Hepatocyte (in vitro differentiated cells): ENCODE measurements around the gene YARS1. TPM values are rescaled to one million over a fixed set of nuclear protein-coding genes. Genes with fewer than 3 reads are reported as not detected.
"Not testable (repeated sequence)": the region's sequence is repeated elsewhere in the genome, so short reads cannot be mapped to it uniquely, and the experiment has no call there.

Source experiments
- DNase-seq: peaks from one replicate; pipeline ENCODE4 v3.0.0-alpha.2; 2016; ENCODE audit warnings: low spot score
- H2AFZ ChIP-seq: fragments of 200-600 bp; sonication (generic); 2 replicates; pipeline ENCODE4 v1.6.0; 2016; ENCODE audit warnings: antibody characterized with exemption, mild to moderate bottlenecking
- H3K27ac ChIP-seq: fragments of 200-600 bp; sonication (generic); 2 replicates; pipeline ENCODE4 v1.5.1; 2016; ENCODE audit warnings: mild to moderate bottlenecking
- H3K27me3 ChIP-seq: fragments of 200-600 bp; sonication (generic); 2 replicates; pipeline ENCODE4 v1.6.1; 2016
- H3K36me3 ChIP-seq: fragments of 200-600 bp; sonication (generic); replicated peaks from 2 replicates; pipeline ENCODE4 v1.5.1; 2016; ENCODE audit warnings: low read depth; ENCODE audit not compliant: insufficient read depth
- H3K4me1 ChIP-seq: fragments of 200-600 bp; sonication (generic); 2 replicates; pipeline ENCODE4 v1.5.1; 2016; ENCODE audit warnings: mild to moderate bottlenecking, moderate library complexity; ENCODE audit not compliant: insufficient read depth
- H3K4me2 ChIP-seq: fragments of 200-600 bp; sonication (generic); 2 replicates; pipeline ENCODE4 v1.6.0; 2016
- H3K4me3 ChIP-seq: fragments of 200-600 bp; sonication (generic); 2 replicates; pipeline ENCODE4 v1.5.1; 2016; ENCODE audit warnings: mild to moderate bottlenecking
- H3K79me2 ChIP-seq: fragments of 200-600 bp; sonication (generic); 2 replicates; pipeline ENCODE4 v1.6.0; 2017; ENCODE audit warnings: mild to moderate bottlenecking
- H3K9me2 ChIP-seq: fragments of 200-600 bp; sonication (generic); replicated peaks from 2 replicates; pipeline ENCODE4 v1.6.0; 2017; ENCODE audit warnings: mild to moderate bottlenecking; ENCODE audit not compliant: insufficient read depth
- H3K9me3 ChIP-seq: fragments of 200-600 bp; sonication (generic); 2 replicates; pipeline ENCODE4 v1.5.1; 2016; ENCODE audit warnings: low read depth, mild to moderate bottlenecking
- H4K20me1 ChIP-seq: fragments of 200-600 bp; sonication (generic); 2 replicates; pipeline ENCODE4 v1.6.0; 2016; ENCODE audit warnings: mild to moderate bottlenecking; ENCODE audit not compliant: insufficient read depth, poor library complexity, severe bottlenecking
- EZH2 ChIP-seq: fragments of 200-600 bp; sonication (generic); IDR thresholded peaks from 2 replicates; pipeline ENCODE4 v1.6.1; 2016; ENCODE audit warnings: antibody characterized with exemption, mild to moderate bottlenecking, borderline replicate concordance
- EZH2phosphoT487 ChIP-seq: fragments of 200-600 bp; sonication (generic); IDR thresholded peaks from one replicate; pipeline ENCODE4 v1.6.1; 2018; ENCODE audit warnings: antibody characterized with exemption, mild to moderate bottlenecking, low read depth, moderate library complexity; ENCODE audit not compliant: unreplicated experiment, severe bottlenecking
- WGBS: methylation state at CpG from one replicate; pipeline ENCODE4 v1.1.6; 2016; ENCODE audit warnings: low lambda C conversion rate; ENCODE audit errors: missing lambda C conversion rate; 5-methylcytosine and 5-hydroxymethylcytosine counted together
- polyA plus RNA-seq: library from polyadenylated mRNA; unstranded; fragments of >200 nt; fragmentation: Nextera tagmentation; extraction: Ambion mirVana; gene quantifications from 2 replicates; pipeline ENCODE4 v1.2.1, GENCODE V29; 2016
- total RNA-seq: library from RNA; depleted of rRNA; stranded (reverse); fragments of >200 nt; gene quantifications from 2 replicates; pipeline ENCODE4 v1.2.3, GENCODE V29; 2014
- TF ChIP-seq, protein P1 (sequence below): fragments of 200-600 bp; sonication (generic); IDR thresholded peaks from 2 replicates; pipeline ENCODE4 v1.5.1; 2016; ENCODE audit warnings: antibody characterized with exemption, mild to moderate bottlenecking; ENCODE audit not compliant: poor library complexity

The YARS1 gene
- total and polyA plus RNA-seq, 2 experiments from 2014 or later = 104 to 140 TPM

GRCh38 chr1:32797456-32797855 lies 19.7 kb downstream of the YARS1 start:
- H4K20me1 ChIP-seq = no peaks in the 10 kb centered on the region
- TF ChIP-seq EZH2 (no peak), EZH2phosphoT487 (no peak)
- TF ChIP-seq, protein P1, sequence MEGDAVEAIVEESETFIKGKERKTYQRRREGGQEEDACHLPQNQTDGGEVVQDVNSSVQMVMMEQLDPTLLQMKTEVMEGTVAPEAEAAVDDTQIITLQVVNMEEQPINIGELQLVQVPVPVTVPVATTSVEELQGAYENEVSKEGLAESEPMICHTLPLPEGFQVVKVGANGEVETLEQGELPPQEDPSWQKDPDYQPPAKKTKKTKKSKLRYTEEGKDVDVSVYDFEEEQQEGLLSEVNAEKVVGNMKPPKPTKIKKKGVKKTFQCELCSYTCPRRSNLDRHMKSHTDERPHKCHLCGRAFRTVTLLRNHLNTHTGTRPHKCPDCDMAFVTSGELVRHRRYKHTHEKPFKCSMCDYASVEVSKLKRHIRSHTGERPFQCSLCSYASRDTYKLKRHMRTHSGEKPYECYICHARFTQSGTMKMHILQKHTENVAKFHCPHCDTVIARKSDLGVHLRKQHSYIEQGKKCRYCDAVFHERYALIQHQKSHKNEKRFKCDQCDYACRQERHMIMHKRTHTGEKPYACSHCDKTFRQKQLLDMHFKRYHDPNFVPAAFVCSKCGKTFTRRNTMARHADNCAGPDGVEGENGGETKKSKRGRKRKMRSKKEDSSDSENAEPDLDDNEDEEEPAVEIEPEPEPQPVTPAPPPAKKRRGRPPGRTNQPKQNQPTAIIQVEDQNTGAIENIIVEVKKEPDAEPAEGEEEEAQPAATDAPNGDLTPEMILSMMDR = no peak
- no peaks in the 10 kb centered on the region for H3K4me1 ChIP-seq
- H3K36me3 ChIP-seq = peaks cover 4% of the 10 kb centered on the region
- no peak overlapping the region for H2AFZ ChIP-seq
- WGBS = 100% methylated on average over 1 of the region's 1 CpG
- no peaks in the 10 kb centered on the region for H3K27me3 ChIP-seq
- H3K27ac ChIP-seq = peak overlapping the region; percentile 20
- no peaks in the 10 kb centered on the region for H3K9me2 ChIP-seq
- peaks cover 22% of the 10 kb centered on the region for H3K79me2 ChIP-seq
- DNase-seq = no peak
- H3K9me3 ChIP-seq = no peaks in the 10 kb centered on the region
- no peak overlapping the region for H3K4me3 ChIP-seq
- no peak overlapping the region for H3K4me2 ChIP-seq

- peaks cover 15% of the 10 kb centered on the region for H3K79me2 ChIP-seq
- H2AFZ ChIP-seq, H3K9me2 ChIP-seq, H3K27me3 ChIP-seq, H4K20me1 ChIP-seq, H3K4me2 ChIP-seq, H3K4me1 ChIP-seq, H3K27ac ChIP-seq, H3K36me3 ChIP-seq, DNase-seq, H3K4me3 ChIP-seq, H3K9me3 ChIP-seq: not testable (repeated sequence)
- WGBS = 97% methylated on average over 4 of the region's 4 CpGs
Observed at GRCh38 chr1:32795763-32796162, 21.4 kb downstream of the YARS1 start.

DNA sequence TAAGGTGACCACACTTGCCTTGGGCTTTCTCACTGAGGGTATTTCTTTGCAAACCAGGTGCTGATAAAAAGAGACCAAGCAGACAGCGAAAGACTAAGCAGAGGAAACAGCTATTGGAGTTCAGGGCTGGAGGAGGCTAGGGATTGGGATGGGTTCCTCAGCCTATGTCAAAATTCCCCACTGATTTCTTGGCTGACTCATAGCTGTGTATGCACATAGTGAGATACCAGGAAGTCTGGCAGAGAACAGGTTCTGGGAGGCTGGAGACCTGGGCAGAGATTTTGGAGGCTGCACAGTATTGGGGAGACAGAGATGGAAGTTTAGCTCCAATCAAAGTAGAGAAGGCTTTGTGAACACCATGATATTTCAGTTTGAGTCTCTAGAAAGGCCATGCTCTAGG lies 25.3 kb downstream of the YARS1 start:
- no peak for DNase-seq
- TF ChIP-seq, protein P1 = no peak
- TF ChIP-seq EZH2 (no peak), EZH2phosphoT487 (no peak)
- Histone ChIP-seq H3K36me3 (peaks cover 4% of the 10 kb centered on the region), H3K4me1 (no peaks in the 10 kb centered on the region), H3K27me3 (no peaks in the 10 kb centered on the region), H4K20me1 (no peaks in the 10 kb centered on the region), H3K79me2 (no peaks in the 10 kb centered on the region), H2AFZ (no peak overlapping the region), H3K27ac (no peak overlapping the region), H3K9me2 (no peaks in the 10 kb centered on the region), H3K4me2 (no peak overlapping the region), H3K4me3 (no peak overlapping the region), H3K9me3 (no peaks in the 10 kb centered on the region)
- WGBS = 94% methylated on average over 1 of the region's 1 CpG

- not testable (repeated sequence) for DNase-seq, H3K27ac ChIP-seq, H4K20me1 ChIP-seq, H3K9me2 ChIP-seq, H3K9me3 ChIP-seq, H3K27me3 ChIP-seq, H3K4me1 ChIP-seq, H2AFZ ChIP-seq, H3K36me3 ChIP-seq, H3K4me2 ChIP-seq, H3K4me3 ChIP-seq, H3K79me2 ChIP-seq
- 86% methylated on average over 2 of the region's 2 CpGs for WGBS
Observed at GRCh38 chr1:32789356-32789755, 27.8 kb downstream of the YARS1 start.

DNA sequence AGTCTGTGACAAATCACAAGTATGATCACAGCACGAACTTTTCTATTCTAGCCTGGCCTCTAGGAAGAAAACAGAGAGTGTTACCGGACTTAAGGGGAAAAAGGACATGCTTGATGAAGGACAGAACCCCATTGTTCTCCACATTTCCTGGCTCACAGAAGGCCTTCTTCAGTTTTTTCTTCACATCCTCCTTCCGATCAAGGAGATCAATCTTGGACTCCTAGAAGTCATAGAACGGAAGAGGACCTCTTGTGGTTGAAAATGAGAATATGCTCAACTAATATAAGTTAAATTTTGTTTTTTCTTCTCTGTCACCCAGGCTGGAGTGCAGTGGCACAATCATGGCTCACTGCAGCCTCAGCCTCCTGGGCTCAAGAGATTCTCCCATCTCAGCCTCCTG lies 30.3 kb downstream of the YARS1 start:
- no peak overlapping the region for H3K4me2 ChIP-seq
- WGBS = 74% methylated on average over 4 of the region's 4 CpGs
- no peaks in the 10 kb centered on the region for H3K9me3 ChIP-seq
- TF ChIP-seq, protein P1 = peak; percentile 44
- no peak for TF ChIP-seq EZH2phosphoT487
- H3K4me1 ChIP-seq = no peaks in the 10 kb centered on the region
- H3K4me3 ChIP-seq = no peak overlapping the region
- no peaks in the 10 kb centered on the region for H4K20me1 ChIP-seq
- no peaks in the 10 kb centered on the region for H3K27me3 ChIP-seq
- no peak overlapping the region for H2AFZ ChIP-seq
- H3K27ac ChIP-seq = peak overlapping the region; percentile 51
- no peaks in the 10 kb centered on the region for H3K79me2 ChIP-seq
- no peaks in the 10 kb centered on the region for H3K36me3 ChIP-seq
- DNase-seq = no peak
- no peaks in the 10 kb centered on the region for H3K9me2 ChIP-seq
